Stimulated activated CD8-positive, alpha-beta memory T cell treated with anti-CD3 and anti-CD28 coated beads, Interleukin-12 subunit alpha, Interleukin-12 subunit beta, amount 100 ng/mL, for 1 hour (primary cell): ENCODE data around the gene TEF.
A peak's percentile ranks its signal among the peaks of the same experiment; 100 is the strongest.
"Not testable (repeated sequence)": the region's sequence is repeated elsewhere in the genome, so short reads cannot be mapped to it uniquely, and the experiment has no call there.

Experiments used
- DNase-seq: peaks from one replicate; pipeline ENCODE4 v3.0.0-alpha.2; 2020; ENCODE audit warnings: low read depth

The TEF gene

DNA sequence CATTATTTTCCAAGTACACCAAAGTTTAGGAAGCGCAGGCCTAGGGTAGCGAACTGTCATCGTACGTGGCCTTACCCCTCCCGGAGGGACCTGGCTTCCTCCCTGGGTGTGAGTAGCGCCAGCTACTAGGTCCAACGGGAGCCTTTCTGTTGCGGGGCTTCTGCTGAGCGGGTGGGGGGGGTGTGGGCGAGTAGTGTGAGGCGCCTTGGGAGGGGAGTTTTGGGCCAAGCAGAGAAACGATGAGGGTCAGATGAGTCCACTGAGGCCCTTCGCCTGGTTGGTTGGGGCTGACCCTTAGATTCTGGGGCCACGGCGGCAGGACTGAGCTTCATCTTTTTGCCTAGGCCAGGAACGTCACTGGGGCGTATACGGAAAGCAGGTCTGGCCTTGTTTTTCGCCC is 868 bp downstream of the TEF start:
- DNase-seq, result no peak

DNA sequence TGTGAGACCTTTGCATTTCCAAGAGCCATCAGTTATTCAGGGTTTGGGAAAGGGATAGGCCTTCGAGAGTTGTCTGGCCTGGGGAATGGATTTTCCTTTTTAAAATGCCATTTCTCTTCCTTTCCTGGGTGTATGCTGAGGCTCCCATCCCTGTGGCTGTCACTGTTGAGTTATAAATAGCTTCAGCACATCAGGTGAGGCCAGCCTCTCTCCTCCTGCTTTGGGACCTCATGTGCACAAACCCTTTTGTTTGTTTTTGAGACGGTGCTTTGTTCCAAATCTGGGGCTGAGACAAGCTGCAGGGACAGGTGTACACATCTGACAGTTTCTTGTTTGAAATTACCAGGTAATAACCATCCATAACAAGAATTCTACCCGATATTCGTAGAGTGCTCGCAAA is 1.3 kb downstream of the TEF start:
- DNase-seq, result no peak

DNA sequence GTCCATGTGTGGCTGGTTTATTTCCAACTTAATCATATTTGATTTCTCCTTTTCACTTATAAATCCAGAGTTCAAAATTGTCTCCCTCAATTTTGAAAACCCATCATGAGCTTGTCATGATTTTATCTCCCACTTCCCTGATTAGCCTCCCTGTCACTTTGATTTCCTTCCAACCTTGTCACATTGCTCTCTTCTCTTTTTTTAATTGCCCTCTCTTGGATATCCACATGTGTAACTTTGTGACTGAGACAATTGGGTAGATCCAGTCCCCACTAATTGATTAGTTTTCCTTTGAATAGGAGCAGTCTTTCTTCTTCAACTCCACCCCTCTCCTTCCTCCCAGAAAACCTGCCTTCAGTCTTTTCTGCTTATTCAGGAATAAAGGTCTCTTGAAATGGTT is 2.4 kb downstream of the TEF start:
- no peak for DNase-seq

DNA sequence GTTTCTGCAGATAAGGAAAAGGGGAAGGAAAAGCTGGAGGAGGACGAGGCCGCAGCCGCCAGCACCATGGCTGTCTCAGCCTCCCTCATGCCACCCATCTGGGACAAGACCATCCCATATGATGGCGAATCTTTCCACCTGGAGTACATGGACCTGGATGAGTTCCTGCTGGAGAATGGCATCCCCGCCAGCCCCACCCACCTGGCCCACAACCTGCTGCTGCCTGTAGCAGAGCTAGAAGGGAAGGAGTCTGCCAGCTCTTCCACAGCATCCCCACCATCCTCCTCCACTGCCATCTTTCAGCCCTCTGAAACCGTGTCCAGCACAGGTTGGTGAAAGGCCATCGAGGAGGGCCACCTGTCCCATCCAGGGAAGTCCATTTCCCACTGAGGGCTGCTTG is 5.6 kb downstream of the TEF start:
- no peak for DNase-seq

DNA sequence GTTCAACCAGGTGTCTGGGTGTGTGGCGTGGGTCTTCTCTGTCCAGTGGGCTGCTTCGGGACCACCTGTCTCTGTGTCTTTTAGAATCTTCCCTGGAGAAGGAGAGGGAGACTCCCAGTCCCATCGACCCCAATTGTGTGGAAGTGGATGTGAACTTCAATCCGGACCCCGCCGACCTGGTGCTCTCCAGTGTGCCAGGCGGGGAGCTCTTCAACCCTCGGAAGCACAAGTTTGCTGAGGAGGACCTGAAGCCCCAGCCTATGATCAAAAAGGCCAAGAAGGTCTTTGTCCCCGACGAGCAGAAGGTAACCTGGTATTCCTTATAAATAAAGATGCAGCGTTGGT is 12.2 kb downstream of the TEF start:
- DNase-seq, result no peak

DNA sequence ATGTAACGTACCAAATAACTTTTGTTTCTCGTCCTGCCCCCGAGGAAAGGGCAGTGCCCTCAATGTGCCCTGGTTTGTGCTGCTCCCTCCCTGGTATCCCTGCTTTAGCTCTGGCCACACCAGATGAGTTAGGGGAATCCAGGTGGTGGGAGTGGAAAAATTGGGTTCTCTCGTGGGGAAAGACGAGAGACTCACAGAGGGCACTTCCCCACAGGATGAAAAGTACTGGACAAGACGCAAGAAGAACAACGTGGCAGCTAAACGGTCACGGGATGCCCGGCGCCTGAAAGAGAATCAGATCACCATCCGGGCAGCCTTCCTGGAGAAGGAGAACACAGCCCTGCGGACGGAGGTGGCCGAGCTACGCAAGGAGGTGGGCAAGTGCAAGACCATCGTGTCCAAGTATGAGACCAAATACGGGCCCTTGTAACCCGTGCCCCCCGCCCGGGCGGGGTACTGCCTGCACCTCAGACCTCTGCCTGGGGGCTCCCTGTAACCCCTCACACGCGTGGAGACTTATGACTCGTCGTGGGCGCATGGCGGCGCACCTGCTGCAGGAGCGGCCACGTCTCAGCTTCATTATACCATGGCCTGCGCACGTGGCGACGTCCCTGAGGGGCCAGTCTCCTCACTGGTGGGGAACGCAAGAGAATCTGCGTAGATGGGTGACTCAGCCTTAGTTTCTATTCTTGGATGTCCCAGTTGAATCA is 13.9 kb downstream of the TEF start:
- DNase-seq, result no peak

DNA sequence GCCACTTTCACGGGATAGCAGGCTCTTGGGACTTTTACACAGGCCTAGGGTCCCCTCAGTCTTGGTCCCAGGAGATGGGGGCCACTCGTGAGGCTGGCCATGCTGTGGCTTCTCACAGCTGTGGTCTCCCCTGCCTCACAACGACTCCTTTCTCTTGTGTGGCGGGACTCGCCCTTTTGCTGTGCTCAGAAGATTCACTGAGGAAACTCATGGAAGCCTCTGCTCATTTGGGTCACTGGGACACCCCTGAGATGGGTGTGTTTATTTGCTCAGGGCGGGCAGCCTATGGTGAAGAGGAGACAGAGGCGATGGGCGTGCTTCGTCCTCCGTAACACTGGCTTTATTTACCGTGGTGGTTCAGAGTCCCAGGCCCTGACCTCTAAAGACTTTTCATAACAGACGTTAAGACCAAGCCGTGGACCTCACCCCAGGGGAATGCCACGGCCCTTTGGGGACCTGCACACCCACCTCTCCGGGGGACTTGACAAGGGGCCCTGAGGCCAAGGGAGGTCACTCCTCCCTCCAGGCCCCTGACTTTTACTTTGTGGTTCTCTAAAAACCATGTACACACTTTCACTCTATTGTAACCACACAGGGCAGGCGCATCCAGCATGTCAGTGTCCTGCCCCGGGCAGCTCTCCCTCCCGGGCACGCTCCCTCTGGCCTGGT is 15.5 kb downstream of the TEF start:
- no peak for DNase-seq

DNA sequence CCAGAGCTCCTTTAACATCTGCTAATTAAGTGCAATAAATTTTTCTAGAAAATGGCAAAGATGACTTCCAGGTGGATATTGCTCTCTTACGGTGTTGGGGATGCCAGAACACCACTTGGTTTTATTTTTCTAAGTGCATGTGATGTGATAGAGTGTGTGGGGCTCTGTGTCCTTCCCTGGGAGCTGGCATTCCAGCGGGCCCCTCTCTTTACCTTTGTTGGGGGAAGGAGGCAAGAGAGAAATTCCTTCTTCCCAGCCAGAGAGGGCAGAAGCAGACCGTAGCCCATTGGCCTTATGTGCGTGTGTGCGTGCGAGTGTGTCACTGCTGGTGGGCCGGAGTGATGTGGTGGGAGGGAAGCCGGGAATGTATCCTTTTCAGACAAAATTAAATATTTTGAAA is 17.2 kb downstream of the TEF start:
- no peak for DNase-seq

DNA sequence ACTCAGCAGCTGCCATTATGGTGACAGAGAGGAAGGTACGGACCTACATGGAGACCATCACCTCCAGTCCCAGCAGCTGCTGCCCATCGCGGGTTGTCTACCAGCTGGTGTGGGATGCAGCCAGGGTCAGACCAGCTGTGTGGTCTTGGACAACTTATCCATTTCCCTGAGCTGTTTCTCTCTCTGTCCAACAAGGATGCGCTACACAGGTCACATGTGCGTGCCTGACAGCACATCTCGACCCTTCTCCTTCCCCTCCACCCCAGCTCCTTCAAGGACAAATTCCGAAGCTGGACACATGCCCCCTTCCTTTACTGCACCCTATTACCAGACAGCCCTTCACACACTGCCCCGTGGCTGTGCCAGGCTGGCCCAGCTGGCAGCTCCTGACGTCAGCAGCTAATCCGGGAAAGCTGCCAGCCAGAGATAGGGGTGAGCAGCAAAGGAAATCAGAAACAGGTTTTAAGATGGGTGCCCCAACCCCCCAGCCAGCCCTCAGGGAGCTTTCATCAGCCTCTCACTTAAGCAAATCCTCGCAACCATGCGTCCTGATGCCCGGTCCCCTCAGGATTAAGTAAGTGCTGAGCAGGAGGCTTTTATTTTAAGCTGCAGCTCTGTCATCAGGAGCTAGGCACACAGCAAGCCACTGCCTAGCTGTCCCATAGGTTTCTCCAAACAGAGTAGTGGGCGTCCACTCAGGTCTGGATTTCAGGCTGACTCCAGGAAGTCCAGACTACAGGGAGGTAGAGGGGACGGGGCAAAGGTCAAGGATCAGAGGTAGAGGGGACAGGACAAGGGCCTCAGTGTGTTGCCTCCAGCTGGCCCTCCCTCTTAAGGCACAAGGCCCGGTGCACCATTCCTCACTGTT is 20.3 kb downstream of the TEF start:
- DNase-seq, result no peak

DNA sequence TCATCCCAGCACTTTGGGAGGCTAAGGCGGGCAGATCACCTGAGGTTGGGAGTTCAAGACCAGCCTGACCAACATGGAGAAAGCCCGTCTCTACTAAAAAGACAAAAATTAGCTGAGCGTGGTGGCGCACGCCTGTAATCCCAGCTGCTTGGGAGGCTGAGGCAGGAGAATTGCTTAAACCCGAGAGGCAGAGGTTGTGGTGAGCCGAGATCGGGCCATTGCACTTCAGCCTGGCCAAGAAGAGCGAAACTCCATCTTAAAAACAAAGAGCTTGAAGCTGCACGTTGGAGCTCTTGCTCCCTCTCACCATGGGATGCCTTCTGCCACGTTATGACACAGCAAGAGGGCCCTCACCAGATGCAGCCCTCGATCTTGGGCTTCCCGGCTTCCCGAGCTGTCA is 21.1 kb downstream of the TEF start:
- DNase-seq, result not testable (repeated sequence)

DNA sequence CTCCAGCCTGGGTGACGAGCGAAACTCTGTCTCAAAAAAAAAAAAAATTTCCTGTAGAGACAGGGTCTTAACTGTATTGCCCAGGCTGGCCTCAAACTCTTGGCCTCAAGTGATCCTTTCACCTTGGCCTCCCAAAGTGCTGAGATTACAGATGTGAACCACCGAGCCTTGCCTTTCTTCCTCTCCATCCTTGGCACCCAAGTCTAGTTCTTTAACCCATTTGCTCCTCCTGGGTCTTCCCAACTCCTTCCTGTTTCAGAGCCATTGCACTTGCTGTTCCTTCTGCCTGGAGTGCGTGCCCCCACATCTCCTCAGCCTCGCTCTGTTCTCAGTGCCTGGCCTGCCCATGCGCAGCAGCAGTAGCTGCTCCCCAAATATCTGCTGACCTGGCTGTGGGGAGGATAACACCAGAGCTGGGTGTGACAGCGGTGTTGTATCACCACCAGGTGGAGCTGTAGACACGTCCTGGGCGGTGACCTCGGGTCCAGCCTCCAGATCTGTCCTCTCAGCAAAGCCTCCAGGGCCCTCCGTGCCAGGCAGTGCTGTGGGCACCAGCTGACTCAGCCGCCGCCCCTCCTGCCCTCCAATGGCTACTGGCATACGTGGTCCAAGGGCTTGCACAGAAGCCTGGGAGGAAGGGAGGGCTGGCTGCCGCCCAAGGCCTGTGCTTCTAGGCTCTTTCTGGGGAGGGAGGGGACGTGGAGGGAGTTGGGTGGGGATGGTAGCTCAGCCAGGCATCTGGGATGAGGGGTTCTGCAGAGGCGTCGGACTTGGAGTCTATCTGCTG is 22.0 kb downstream of the TEF start:
- peak; percentile 69 for DNase-seq

DNA sequence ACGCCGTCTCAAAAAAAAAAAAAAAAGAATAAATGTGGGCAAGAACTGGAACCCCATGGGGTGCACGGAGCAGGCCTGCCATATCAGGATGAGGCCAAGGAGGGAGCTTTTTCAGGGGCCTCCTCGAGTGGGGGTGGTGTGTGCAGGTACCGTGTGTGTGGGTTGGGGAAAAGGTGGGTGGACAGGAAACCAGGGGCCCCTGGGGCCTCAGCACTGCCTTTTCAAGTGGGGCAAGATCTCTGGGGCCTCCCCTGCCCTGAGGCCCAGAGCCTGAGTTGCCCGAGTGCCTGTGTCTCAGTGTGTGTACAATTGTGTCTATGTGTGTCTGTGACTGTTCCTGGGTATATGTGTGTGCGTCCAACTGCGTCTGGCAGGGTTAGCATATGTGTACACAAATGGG is 23.8 kb downstream of the TEF start:
- DNase-seq, result no peak

DNA sequence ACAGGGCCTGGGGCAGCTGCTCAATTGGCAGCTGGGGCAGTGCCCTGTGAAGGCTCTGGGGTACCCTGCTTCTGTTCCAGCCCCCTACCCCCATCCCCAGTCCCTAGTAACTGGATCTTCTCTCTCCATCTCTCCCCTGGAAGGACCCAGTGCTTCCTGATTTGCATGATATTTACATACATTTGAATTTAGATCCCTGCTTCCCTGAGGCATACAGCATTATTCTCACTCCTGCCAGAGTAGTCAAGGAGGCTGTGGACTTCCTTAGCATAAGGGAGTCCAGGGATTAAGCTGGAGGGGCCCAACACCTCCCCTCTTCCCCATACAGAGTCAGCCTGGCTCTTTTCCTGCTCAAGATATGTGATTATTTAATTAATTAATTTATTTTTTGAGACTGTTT is 24.7 kb downstream of the TEF start:
- no peak for DNase-seq

DNA sequence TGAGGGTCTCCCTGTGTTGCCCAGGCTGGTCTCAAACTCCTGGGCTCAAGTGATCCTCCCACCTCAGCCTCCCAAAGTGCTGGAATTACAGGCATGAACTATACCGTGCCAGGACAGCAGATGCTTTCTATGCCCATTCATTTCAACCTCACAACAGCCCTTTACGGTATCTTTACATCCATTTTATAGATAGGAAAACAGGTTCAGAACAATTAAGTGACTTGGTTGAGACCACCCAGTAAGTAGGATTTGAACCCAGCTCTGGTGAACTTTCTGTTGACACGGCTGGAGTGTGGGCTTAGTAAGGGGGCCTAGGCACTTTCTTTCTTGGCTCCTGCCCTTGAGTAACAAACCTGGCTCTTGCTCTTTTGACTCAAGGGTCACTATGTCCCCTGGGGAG is 25.7 kb downstream of the TEF start:
- no peak for DNase-seq

DNA sequence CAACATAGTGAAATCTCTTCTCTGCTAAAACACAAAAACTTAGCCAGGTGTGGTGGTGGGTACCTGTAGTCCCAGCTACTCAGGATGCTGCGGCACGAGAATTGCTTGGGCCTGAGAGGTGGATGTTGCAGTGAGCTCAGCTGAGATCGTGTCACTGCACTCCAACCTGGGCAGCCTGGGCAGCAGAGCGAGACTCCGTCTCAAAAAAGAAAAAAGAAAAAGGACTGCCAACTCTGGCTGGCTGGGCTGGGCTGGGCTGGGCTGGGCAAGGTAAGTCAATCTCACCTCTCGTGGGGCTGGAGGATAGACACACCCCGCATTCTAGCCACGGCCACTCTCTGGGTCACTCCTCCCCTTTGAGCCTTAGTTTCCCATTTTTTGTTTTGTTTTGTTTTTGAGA is 26.9 kb downstream of the TEF start:
- no peak for DNase-seq

DNA sequence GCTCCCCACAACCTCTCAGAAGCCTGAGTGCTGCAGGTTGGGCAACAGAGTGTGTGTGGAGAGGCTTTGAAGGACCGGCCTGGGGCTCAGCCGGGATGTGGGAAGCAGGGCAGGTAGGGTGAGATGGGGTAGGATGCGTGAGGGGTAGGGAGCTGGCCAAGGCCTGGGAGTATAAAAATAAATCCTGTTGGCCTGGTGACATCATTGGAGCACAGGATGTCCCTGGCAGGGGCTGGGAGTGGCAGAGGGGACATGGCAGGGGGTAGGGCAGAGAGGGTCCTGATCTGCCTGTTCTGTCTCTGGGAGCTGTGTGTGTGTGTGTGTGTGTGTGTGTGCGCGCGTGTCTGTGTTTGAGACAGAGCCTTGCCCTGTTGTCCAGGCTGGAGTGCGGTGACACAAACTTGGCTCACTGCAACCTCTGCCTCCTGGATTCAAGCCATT is 28.6 kb downstream of the TEF start:
- DNase-seq, result no peak

DNA sequence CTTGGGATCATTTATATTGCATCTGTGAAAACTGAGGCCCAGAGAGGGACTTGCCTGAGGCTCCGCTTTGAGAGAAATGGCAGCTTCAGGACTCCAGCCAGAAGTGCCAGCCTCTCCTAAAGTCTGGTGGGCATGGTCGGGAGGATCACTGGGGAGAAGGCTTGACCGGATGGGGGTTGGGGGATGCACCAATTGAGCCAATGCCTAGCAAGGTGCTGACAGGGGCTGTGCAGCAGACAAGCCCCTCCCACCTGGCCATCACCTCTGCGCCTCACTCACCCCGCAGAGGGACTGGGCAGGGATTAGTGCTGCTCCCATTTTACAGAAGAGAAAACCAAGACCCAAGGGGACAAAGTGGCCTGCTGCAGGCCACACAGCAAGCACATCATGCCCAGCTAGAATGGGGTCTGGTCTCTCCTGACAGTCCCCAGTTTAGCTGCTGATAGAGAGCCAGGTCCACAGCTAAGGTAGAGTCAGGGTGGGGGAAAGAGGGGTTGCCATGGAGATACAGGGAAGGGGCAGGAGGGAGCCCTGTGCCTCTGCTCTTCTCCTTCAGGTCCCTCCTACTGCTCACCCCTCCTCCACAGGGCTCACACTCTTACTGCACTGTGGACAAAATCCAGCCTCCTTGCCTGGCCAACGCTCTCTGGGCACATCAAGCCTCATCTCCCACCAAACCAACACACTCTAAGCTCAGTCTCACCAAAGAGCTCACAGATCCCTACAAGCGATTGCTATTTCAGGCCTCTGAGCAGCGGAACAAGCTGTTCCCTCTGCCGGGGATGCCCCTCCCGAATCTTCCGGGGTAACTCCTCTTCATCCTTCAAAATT is 29.5 kb downstream of the TEF start:
- no peak for DNase-seq

DNA sequence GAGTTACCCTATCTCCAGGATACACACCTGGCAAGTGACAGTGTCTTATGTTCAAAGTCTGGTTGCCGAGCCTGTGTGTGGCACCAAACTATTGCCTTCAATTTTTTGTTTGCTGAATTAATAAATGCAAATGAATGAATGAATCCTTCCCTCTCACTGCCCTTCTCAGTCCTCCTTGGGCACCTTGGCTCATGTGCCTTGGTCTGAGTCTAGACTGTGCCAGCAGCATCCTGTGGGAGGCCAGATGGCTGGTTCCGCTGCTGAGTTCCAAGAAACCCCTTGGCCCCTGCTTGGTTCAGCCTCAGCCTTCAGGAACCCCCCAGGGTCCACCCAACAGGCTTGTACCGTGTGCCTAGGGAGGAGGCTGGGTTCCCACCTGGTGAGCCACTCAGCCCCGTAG is 33.8 kb downstream of the TEF start:
- DNase-seq, result no peak

DNA sequence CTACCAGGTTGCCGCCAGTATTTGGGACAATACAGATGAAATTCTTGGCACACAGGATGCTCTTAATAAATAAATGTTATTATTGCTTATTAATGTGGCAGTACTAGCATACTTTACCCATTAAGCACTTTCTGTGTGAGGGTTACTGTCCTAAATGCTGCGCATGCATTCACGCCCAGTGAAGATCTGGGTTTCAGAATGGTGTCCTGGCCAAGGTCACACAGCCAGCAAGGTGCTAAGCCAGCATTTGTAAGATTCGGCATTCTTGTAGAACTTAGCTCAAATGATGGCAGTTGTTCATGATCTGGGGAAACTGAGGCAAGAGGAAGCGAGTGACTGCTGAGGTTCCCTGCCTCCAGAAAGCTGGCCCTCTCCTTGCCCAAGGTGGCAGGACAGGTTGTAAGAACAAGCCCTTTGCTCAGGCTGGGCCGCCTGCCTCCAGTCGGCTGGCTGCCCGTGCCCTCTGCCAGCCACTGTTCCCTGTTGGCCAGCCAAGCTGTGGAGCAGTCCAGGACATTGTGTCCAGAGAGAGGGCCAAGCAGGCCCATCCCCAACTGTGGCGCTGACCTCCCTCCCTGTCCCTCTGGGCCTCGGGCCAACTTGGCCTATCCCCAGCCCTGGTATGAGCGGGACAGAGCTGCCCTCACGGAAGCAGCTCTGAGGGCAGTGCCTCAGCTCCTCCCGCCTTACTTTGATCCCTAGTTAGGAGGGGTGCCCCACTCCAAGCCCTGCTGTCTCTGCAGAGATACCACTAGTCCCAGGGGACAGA is 36.1 kb downstream of the TEF start:
- DNase-seq, result no peak

DNA sequence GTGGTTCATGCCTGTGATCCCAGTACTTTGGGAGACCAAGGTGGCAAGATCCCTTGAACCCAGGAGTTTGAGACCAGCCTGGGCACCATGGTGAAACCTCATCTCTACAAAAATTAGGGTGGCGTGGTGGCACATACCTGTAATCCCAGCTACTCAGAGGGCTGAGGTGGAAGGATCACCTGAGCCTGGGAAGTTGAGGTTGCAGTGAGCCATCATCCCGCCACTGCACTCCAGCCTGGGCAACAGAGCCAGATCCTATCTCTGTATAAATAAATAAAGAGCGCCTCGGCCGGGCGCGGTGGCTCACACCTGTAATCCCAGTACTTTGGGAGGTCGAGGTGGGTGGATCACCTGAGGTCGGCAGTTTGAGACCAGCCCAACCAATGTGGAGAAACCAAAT is 37.0 kb downstream of the TEF start:
- DNase-seq, result no peak
